SK-N-SH (cell line): ENCODE results near the gene WDR91.

Experiments
- POLR2AphosphoS5 ChIP-seq: IDR thresholded peaks from 2 replicates; pipeline ENCODE4 v1.6.1; 2012; ENCODE audit warnings: low read depth, low read length
- SIN3A ChIP-seq: IDR thresholded peaks from 2 replicates; pipeline ENCODE4 v1.6.1; 2012; ENCODE audit warnings: low read depth, mild to moderate bottlenecking, low read length, moderate library complexity, borderline replicate concordance
- SMC3 ChIP-seq: IDR thresholded peaks from 2 replicates; pipeline ENCODE4 v1.6.1; 2012; ENCODE audit warnings: low read depth, low read length, improper control_type of control experiment
- TF ChIP-seq, protein P1 (sequence below): IDR thresholded peaks from 2 replicates; pipeline ENCODE4 v1.4.0; 2012; ENCODE audit warnings: low read depth, borderline replicate concordance
- TF ChIP-seq, protein P2 (sequence below): fragments of 200-600 bp; sonication (generic); IDR thresholded peaks from 2 replicates; pipeline ENCODE4 v1.6.1; 2017; ENCODE audit warnings: antibody characterized with exemption, mild to moderate bottlenecking, moderate library complexity

DNA sequence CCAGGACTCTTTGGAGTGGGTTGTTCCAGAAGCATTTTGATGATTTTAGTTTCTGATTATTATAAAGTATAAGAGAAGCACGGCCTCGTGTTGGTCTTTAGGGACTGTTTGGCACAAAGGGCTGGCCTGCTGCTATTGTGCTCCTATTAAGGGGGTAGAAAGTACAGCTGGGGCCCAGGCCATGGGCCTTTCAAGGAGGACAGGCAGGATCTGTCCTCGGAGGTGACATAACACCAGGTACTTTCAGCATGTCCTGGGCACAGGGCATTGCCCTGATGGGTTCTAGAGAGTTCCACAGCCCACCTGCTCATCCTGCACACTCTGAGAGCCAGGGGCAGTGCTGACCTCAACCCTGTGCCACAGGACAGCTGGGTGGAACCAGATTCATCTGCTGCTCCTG lies 47.3 kb upstream of the WDR91 start:
- TF ChIP-seq, protein P1, sequence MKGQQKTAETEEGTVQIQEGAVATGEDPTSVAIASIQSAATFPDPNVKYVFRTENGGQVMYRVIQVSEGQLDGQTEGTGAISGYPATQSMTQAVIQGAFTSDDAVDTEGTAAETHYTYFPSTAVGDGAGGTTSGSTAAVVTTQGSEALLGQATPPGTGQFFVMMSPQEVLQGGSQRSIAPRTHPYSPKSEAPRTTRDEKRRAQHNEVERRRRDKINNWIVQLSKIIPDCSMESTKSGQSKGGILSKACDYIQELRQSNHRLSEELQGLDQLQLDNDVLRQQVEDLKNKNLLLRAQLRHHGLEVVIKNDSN, result no peak
- TF ChIP-seq, protein P2, sequence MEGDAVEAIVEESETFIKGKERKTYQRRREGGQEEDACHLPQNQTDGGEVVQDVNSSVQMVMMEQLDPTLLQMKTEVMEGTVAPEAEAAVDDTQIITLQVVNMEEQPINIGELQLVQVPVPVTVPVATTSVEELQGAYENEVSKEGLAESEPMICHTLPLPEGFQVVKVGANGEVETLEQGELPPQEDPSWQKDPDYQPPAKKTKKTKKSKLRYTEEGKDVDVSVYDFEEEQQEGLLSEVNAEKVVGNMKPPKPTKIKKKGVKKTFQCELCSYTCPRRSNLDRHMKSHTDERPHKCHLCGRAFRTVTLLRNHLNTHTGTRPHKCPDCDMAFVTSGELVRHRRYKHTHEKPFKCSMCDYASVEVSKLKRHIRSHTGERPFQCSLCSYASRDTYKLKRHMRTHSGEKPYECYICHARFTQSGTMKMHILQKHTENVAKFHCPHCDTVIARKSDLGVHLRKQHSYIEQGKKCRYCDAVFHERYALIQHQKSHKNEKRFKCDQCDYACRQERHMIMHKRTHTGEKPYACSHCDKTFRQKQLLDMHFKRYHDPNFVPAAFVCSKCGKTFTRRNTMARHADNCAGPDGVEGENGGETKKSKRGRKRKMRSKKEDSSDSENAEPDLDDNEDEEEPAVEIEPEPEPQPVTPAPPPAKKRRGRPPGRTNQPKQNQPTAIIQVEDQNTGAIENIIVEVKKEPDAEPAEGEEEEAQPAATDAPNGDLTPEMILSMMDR, result no peak
- TF ChIP-seq POLR2AphosphoS5, result no peak
- no peak for TF ChIP-seq SIN3A
- no peak for TF ChIP-seq SMC3
